HG03135 (cell line): Measurements from ENCODE around the gene MED20.

Experiments
- ATAC-seq: cut with Tn5 transposase; IDR thresholded peaks from one replicate; pipeline ENCODE4 v1.9.1; 2021; ENCODE audit warnings: mild to moderate bottlenecking, moderate library complexity; ENCODE audit not compliant: unreplicated experiment

The MED20 gene

GRCh38 chr6:41859356-41859755 is 61.6 kb downstream of the MED20 start:
- no peak for ATAC-seq

GRCh38 chr6:41858703-41859102 is 62.2 kb downstream of the MED20 start:
- ATAC-seq = no peak
